ENCODE data around the gene ACACA. TPM values are rescaled to one million over a fixed set of nuclear protein-coding genes. Genes with fewer than 3 reads are reported as not detected.
"Not testable (repeated sequence)": the region's sequence is repeated elsewhere in the genome, so short reads cannot be mapped to it uniquely, and the experiment has no call there.

The ACACA gene
- total RNA-seq, 1 donor from 2014 or later: 101 TPM

DNA sequence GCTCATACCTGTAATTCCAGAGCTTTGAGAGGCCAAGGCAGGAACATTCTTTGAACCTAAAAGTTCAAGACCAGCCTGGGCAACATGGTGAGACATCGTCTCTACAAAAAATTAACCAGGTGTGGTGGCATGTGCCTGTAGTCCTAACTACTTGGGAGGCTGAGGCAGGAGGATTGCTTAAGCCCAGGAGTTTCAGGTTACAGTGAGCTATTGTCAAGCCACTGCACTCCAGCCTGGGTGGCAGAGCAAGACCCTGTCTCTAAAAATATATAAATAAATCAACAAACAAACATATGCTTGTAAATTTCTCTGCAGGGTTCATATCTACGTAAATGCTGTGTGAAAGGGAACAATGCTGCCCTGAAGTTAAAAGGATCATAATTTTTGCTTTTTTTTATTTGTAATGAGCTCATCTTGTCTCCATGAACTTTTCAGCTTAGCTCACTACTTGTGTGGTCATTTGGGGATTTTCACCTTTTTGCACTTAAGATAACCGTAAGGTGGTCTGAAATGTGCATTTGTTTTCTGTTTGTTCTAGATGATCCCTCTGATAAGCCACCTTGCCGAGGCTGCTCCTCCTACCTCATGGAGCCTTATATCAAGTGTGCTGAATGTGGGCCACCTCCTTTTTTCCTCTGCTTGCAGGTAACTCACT, 16.5 kb upstream of the ACACA start:
- TF ChIP-seq, protein P1, sequence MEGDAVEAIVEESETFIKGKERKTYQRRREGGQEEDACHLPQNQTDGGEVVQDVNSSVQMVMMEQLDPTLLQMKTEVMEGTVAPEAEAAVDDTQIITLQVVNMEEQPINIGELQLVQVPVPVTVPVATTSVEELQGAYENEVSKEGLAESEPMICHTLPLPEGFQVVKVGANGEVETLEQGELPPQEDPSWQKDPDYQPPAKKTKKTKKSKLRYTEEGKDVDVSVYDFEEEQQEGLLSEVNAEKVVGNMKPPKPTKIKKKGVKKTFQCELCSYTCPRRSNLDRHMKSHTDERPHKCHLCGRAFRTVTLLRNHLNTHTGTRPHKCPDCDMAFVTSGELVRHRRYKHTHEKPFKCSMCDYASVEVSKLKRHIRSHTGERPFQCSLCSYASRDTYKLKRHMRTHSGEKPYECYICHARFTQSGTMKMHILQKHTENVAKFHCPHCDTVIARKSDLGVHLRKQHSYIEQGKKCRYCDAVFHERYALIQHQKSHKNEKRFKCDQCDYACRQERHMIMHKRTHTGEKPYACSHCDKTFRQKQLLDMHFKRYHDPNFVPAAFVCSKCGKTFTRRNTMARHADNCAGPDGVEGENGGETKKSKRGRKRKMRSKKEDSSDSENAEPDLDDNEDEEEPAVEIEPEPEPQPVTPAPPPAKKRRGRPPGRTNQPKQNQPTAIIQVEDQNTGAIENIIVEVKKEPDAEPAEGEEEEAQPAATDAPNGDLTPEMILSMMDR (conservative IDR thresholded peaks at IDR 0.05): no peak
- DNase-seq (ENCODE audit: extremely low spot score, unreplicated experiment): no peak
- Mint-ChIP-seq H3K27ac (no peak overlapping the region), H3K9me3 (no peaks in the 10 kb centered on the region), H3K27me3 (no peaks in the 10 kb centered on the region), H3K4me3 (no peak overlapping the region), H3K36me3 (peaks cover 17% of the 10 kb centered on the region), H3K4me1 (ENCODE audit: unreplicated experiment) (peaks cover 3% of the 10 kb centered on the region)

DNA sequence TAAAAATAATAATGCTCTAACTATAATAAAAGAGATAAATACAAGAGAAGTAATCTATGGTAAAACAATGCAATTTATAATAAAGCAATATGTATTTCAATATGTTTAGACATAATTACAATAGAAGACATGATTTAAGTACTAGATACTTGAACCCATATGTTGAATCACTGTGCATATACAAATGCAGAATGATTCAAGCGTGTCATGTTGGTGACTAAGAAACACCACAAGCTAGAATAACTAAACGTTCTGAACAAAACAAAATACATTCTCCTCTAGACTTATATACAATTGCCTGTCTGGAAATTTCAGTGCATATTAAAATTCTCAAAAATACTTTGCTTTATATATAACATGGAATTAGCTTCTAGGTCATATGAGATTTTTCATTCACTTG, 11.2 kb upstream of the ACACA start:
- Mint-ChIP-seq H3K4me3 (no peak overlapping the region), H3K9me3 (no peaks in the 10 kb centered on the region), H3K27ac (no peak overlapping the region), H3K36me3 (peaks cover 21% of the 10 kb centered on the region), H3K4me1 (ENCODE audit: unreplicated experiment) (no peaks in the 10 kb centered on the region), H3K27me3 (no peaks in the 10 kb centered on the region)
- no peak for DNase-seq (ENCODE audit: extremely low spot score, unreplicated experiment)
- TF ChIP-seq, protein P1 (conservative IDR thresholded peaks at IDR 0.05): no peak

DNA sequence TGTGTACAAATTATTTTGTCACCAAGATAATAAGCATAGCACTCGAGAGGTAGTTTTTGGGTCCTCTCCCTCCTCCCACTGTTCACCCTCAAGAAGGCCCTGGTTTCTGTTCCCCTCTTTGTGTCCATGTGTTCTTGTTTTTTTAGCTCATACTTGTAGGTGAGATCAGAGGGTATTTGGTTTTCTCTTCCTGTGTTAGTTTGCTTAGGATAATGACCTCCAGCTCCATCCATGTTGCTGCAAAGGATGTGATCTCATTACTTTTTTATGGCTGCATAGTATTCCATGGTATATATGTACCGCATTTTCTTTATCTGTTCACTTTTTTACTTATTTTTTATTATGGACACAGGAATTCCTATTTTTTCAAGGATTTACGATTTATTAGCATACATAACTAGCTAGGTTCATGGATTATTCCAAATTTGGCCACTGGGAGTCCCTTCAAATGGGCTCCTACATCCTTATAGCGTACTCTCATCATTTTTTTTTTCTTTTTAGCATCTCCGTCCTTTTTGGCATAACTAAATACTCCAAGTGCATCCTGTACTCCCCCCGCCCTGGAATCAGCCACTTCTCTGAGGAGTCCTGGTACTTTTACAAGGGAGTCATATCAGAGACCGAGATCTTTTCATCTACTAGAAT, 7.4 kb upstream of the ACACA start:
- TF ChIP-seq, protein P1 (conservative IDR thresholded peaks at IDR 0.05): peak; percentile 64
- Mint-ChIP-seq H3K27ac (no peak overlapping the region), H3K4me3 (no peak overlapping the region), H3K9me3 (no peaks in the 10 kb centered on the region), H3K4me1 (ENCODE audit: unreplicated experiment) (no peaks in the 10 kb centered on the region), H3K27me3 (no peaks in the 10 kb centered on the region), H3K36me3 (peaks cover 19% of the 10 kb centered on the region)
- no peak for DNase-seq (ENCODE audit: extremely low spot score, unreplicated experiment)

DNA sequence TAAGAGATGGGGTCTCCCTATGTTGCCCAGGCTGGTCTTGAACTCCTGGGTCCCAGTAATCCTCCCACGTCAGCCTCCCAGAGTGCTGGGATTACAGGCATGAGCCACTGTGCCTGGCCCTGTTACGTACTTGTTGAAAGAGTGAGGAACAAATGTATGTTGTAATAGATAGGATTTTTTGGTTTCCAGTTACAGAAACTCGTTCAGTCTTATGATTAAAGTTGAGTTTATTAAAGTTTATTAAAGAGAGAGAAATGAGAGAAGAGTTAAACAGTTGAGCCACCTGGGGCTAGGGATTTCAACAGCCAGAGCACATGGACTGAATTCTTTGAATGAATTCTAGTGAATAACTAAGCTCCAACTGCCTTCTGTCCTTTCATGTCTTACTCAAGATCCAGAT, 3.7 kb upstream of the ACACA start:
- Mint-ChIP-seq H3K36me3 (peaks cover 19% of the 10 kb centered on the region), H3K27me3 (no peaks in the 10 kb centered on the region), H3K27ac (no peak overlapping the region), H3K4me1 (ENCODE audit: unreplicated experiment) (peaks cover 15% of the 10 kb centered on the region), H3K4me3 (no peak overlapping the region), H3K9me3 (no peaks in the 10 kb centered on the region)
- DNase-seq (ENCODE audit: extremely low spot score, unreplicated experiment): no peak
- TF ChIP-seq, protein P1 (conservative IDR thresholded peaks at IDR 0.05): no peak

DNA sequence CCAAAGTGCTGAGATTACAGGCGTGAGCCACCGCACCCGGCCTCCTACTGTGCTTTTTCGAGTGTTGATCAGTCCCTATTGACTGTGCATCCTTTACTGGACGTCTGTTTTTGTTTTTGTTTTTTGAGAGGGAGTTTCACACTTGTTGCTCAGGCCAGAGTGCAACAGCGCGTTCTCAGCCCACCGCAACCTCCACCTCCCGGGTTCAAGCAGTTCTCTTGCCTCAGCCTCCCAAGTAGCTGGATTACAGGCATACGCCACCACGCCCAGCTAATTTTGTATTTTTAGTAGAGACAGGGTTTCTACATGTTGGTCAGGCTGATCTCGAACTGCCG, 1.5 kb upstream of the ACACA start:
- Mint-ChIP-seq H3K27ac (peak overlapping the region; percentile 55), H3K4me3 (peak overlapping the region; percentile 93), H3K4me1 (ENCODE audit: unreplicated experiment) (peaks cover 28% of the 10 kb centered on the region), H3K36me3 (peaks cover 12% of the 10 kb centered on the region)
- not testable (repeated sequence) for H3K27me3 Mint-ChIP-seq; H3K9me3 Mint-ChIP-seq; DNase-seq (ENCODE audit: extremely low spot score, unreplicated experiment)

DNA sequence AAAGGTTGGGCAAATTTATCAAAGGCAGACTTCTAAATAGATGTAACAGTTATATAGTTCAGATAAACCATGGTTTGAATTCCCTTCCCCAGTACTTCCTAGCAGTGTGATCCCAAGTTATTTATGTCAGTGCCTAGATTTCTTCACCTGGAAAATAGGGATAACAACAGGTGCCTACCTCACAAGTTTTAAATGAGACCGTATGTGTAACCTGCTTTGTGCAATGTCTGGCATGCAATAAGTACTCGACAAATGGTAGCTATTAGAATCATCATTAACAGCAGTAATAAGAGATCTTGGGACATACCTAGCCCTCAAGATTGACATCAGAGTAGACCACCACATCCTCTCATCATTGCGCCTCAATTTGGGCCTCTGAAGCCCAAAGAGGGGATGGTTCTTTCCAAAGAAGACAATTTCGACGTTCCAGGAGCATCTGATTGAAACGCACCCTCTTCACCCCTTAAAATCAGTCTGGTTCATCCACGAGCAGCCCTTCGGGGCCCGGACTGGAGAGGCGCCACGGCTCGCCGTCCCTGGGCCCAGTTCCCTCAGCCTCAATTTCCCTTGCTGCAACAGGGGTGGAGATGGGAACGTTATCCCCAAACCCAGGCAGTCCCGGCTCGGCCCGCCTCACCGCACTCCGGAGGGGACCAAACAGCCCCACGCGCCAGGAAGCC, 541 bp downstream of the ACACA start:
- Mint-ChIP-seq H3K27me3 (no peaks in the 10 kb centered on the region), H3K27ac (peak overlapping the region; percentile 96), H3K4me1 (ENCODE audit: unreplicated experiment) (peaks cover 28% of the 10 kb centered on the region), H3K36me3 (peaks cover 12% of the 10 kb centered on the region), H3K4me3 (peak overlapping the region; percentile 99), H3K9me3 (no peaks in the 10 kb centered on the region)
- TF ChIP-seq, protein P1 (conservative IDR thresholded peaks at IDR 0.05): no peak
- DNase-seq (ENCODE audit: extremely low spot score, unreplicated experiment): no peak

DNA sequence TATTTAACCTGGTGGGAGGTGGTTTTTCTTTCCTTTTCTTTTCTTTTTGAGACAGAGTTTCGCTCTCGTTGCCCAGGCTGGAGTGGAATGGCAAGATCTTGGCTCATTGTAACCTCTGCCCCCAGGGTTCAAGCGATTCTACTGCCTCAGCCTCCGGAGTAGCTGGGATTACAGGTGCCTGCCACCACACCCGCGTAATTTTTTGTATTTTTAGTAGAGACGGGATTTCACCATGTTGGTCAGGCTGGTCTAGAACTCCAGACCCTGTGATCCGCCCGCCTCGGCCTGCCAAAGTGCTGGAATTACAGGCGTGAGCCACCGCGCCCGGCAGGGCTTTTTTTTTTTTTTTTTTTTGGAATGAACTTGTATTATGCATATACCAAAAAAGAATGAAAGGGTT, 1.1 kb downstream of the ACACA start:
- H3K27me3 Mint-ChIP-seq; H3K36me3 Mint-ChIP-seq; DNase-seq (ENCODE audit: extremely low spot score, unreplicated experiment); H3K9me3 Mint-ChIP-seq: not testable (repeated sequence)
- peak overlapping the region; percentile 99 for H3K4me3 Mint-ChIP-seq
- peak overlapping the region; percentile 96 for H3K27ac Mint-ChIP-seq
- H3K4me1 Mint-ChIP-seq (ENCODE audit: unreplicated experiment): peaks cover 28% of the 10 kb centered on the region
